Lower lobe of right lung (tissue), 2 donors: Measurements from ENCODE around the gene ABCC4. TPM values are rescaled to one million over a fixed set of nuclear protein-coding genes. Genes with fewer than 3 reads are reported as not detected.

ENCODE experiments used
- ATAC-seq, 2 donors: fragments of 200-7000 bp; cut with Tn5 transposase; one replicate each; pipeline ENCODE4 v1.9.1; 2020 to 2022; ENCODE audit warnings: mild to moderate bottlenecking in 2 of 2, moderate library complexity in 2 of 2
- DNase-seq: peaks from one replicate; pipeline ENCODE4 v3.0.0-alpha.2; 2020
- H3K27ac ChIP-seq: fragments of 200-600 bp; one replicate; pipeline ENCODE4 v1.8.0; 2022
- H3K27me3 ChIP-seq: fragments of 200-600 bp; one replicate; pipeline ENCODE4 v1.8.0; 2022; ENCODE audit warnings: low read depth
- H3K36me3 ChIP-seq: fragments of 200-600 bp; one replicate; pipeline ENCODE4 v1.8.0; 2022; ENCODE audit warnings: mild to moderate bottlenecking
- H3K4me1 ChIP-seq: fragments of 200-600 bp; one replicate; pipeline ENCODE4 v1.8.0; 2022
- H3K4me3 ChIP-seq: fragments of 200-600 bp; one replicate; pipeline ENCODE4 v1.8.0; 2022; ENCODE audit warnings: mild to moderate bottlenecking
- H3K9me3 ChIP-seq: fragments of 200-600 bp; one replicate; pipeline ENCODE4 v1.8.0; 2022
- intact Hi-C: fragments of 100-400 bp; cut with DNase I; formaldehyde crosslinking; loops from one replicate; pipeline ENCODE4 v1.11.0; 2022
- total RNA-seq: library from RNA; stranded (reverse); fragmentation: NEBNext Ultra II Directional; extraction: Animal tissue kit (Norgen Biotek cat#: 25700); gene quantifications from one replicate; pipeline ENCODE4 v1.2.1, GENCODE V29; 2021
- TF ChIP-seq, protein P1 (sequence below): fragments of 200-600 bp; IDR thresholded peaks from one replicate; pipeline ENCODE4 v1.8.0; 2022; ENCODE audit warnings: antibody characterized with exemption, mild to moderate bottlenecking
- donor health status: DM: no; HTN: yes; CAD: no; lungs with severe emphysema.

The ABCC4 gene
- total RNA-seq, 1 donor from 2014 or later: 32.2 TPM

DNA sequence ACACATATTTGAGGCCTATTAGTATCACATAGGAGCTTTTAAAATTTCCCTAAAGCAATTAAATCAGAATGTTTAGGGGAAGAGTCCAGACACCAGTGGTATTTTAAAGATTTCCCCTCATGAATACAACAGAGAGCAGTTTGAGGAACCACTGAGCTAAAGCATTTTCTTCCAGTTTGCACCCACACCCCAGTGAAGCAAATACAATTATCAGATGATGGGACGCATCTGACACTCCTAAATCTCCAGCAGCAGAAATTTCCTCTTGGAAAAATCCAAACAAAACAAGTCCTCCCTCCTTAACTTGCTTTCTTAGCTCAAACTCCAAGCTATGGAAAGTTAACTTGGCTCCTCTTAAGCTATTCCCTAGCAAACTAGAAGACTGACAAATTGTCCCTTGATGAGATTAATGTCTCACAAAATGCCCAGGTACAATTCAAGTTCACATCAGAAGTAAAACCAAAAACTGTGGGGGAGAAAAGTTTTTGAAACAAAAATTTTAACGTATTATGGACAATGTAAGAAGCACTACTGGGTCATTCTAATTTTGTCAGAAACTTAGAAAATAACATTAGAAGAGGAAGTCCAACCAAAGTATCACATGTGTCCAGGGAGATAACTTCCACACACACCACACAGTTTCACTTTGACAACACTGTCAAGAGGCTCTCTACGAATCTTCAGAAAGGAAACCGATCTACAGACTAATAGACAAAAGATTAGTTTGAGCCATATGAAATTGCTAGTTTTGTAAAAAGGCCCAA, 74.1 kb downstream of the ABCC4 start:
- Histone ChIP-seq H3K4me1 (peaks cover 10% of the 10 kb centered on the region), H3K27ac (peak overlapping the region; percentile 52), H3K36me3 (no peaks in the 10 kb centered on the region), H3K4me3 (no peak overlapping the region), H3K27me3 (no peaks in the 10 kb centered on the region), H3K9me3 (no peaks in the 10 kb centered on the region)
- intact Hi-C loops: no loop called here
- no peak for DNase-seq
- ATAC-seq: peak; percentile 48 to 75
- TF ChIP-seq, protein P1, sequence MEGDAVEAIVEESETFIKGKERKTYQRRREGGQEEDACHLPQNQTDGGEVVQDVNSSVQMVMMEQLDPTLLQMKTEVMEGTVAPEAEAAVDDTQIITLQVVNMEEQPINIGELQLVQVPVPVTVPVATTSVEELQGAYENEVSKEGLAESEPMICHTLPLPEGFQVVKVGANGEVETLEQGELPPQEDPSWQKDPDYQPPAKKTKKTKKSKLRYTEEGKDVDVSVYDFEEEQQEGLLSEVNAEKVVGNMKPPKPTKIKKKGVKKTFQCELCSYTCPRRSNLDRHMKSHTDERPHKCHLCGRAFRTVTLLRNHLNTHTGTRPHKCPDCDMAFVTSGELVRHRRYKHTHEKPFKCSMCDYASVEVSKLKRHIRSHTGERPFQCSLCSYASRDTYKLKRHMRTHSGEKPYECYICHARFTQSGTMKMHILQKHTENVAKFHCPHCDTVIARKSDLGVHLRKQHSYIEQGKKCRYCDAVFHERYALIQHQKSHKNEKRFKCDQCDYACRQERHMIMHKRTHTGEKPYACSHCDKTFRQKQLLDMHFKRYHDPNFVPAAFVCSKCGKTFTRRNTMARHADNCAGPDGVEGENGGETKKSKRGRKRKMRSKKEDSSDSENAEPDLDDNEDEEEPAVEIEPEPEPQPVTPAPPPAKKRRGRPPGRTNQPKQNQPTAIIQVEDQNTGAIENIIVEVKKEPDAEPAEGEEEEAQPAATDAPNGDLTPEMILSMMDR: no peak

DNA sequence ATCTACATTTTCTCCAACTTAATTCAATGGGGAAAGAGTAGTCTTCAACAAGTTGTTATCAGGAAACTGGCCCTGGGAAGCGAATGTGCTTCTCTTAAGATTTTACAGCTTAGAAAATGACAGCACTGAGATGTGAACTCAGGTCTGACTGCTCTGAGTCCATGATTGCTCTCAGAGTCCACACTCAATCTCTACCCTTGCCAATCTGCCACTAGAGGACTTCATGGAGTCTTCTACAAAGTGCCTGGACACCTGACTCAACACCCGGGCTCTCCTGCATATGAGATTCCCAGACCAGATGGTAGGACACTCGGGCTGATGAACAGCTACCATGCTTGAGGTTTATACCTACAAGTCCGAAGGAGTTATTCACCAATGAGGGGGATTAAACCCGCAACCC, 74.8 kb downstream of the ABCC4 start:
- DNase-seq: no peak
- H3K36me3 ChIP-seq: no peaks in the 10 kb centered on the region
- ATAC-seq: no peak
- no peak overlapping the region for H3K4me3 ChIP-seq
- TF ChIP-seq, protein P1: no peak
- H3K27me3 ChIP-seq: no peaks in the 10 kb centered on the region
- H3K9me3 ChIP-seq: no peaks in the 10 kb centered on the region
- intact Hi-C loops: no loop called here
- H3K4me1 ChIP-seq: peaks cover 10% of the 10 kb centered on the region
- peak overlapping the region; percentile 52 for H3K27ac ChIP-seq

DNA sequence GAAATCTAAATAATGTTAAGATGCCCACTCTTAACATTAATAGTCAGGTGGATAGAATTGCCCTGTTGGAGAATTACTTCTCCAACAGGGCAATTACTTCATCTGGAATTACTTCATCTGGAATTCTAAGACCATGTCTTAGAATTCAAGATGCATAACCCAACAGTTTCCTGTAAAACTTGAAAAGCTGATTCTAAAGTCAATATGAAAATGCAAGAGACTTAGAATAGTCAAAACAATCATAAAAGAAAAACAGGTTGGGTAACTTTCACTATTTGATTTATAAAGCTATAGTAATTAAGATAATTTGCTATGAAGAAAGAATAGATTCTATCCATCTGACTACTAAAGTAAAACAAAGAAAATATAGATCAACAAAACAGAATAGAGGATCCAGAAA, 75.2 kb downstream of the ABCC4 start:
- TF ChIP-seq, protein P1: no peak
- peak overlapping the region; percentile 52 for H3K27ac ChIP-seq
- no peaks in the 10 kb centered on the region for H3K9me3 ChIP-seq
- intact Hi-C loops: no loop called here
- no peaks in the 10 kb centered on the region for H3K27me3 ChIP-seq
- peaks cover 10% of the 10 kb centered on the region for H3K4me1 ChIP-seq
- ATAC-seq (peak in 1 of 2 donors; percentile 21), DNase-seq (no peak)
- no peaks in the 10 kb centered on the region for H3K36me3 ChIP-seq
- H3K4me3 ChIP-seq: no peak overlapping the region

DNA sequence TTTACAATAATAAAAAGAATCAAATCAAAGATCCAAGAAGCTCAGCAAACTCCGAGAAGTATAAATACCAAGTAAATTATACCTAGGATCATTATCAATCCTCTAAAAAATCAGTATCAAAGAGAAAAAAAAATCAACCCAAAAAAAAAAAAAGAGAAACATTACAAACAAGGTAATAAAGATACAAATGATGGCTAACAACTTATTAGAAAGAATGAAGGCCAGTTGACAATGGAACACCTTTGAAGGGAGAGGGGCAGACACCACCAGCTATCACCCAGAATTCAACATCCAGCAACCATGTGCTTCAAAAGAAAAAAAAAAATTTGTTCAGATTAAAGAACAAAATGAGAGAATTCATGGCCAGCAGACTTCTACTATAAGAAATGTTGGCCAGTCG, 77.2 kb downstream of the ABCC4 start:
- peaks cover 10% of the 10 kb centered on the region for H3K4me1 ChIP-seq
- no peak overlapping the region for H3K27ac ChIP-seq
- H3K9me3 ChIP-seq: no peaks in the 10 kb centered on the region
- no peak overlapping the region for H3K4me3 ChIP-seq
- intact Hi-C loops: no loop called here
- TF ChIP-seq, protein P1: no peak
- H3K36me3 ChIP-seq: peaks cover 6% of the 10 kb centered on the region
- ATAC-seq (no peak), DNase-seq (no peak)
- H3K27me3 ChIP-seq: no peaks in the 10 kb centered on the region

DNA sequence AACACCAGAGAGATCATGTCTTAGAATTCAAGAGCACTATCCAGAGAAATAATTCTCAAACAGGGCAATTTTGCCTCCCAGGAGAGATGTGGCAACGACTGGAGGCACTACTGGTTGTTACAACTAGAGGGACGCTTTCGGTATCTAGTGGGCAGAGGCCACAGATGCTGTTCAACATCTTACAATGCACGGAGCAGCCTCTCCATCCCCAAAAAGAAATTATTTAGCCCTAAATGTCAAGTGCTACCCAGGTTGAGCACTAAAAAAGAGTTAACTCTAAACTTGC, 78.6 kb downstream of the ABCC4 start:
- intact Hi-C loops: no loop called here
- no peak for ATAC-seq

More for the DNA sequence above, 78.6 kb downstream of the ABCC4 start:
- H3K27ac ChIP-seq: no peak overlapping the region
- H3K9me3 ChIP-seq: no peaks in the 10 kb centered on the region
- H3K27me3 ChIP-seq: no peaks in the 10 kb centered on the region
- DNase-seq: no peak
- H3K36me3 ChIP-seq: peaks cover 7% of the 10 kb centered on the region
- TF ChIP-seq, protein P1: no peak
- peaks cover 10% of the 10 kb centered on the region for H3K4me1 ChIP-seq
- no peak overlapping the region for H3K4me3 ChIP-seq
